Neural cell (in vitro differentiated cells): ENCODE results near the gene PCDHGA5. TPM values are rescaled to one million over a fixed set of nuclear protein-coding genes. Genes with fewer than 3 reads are reported as not detected.

ENCODE experiments used
- H2AFZ ChIP-seq: fragments of 200-600, 300-800 bp; sonication (generic), shearing (Covaris generic); 2 replicates; pipeline ENCODE4 v1.6.0; 2014; ENCODE audit warnings: low read depth, mild to moderate bottlenecking, antibody characterized with exemption, low read length, moderate library complexity
- H3F3A ChIP-seq: fragments of 200-600 bp; shearing (Covaris generic); 2 replicates; pipeline ENCODE4 v1.6.1; 2016; ENCODE audit warnings: mild to moderate bottlenecking, moderate library complexity, mixed read lengths, antibody characterized with exemption, low read length; ENCODE audit not compliant: insufficient read depth, poor library complexity, severe bottlenecking
- H3K27ac ChIP-seq: fragments of 200-600, 300-800 bp; sonication (generic), shearing (Covaris generic); 2 replicates; pipeline ENCODE4 v1.5.1; 2014; ENCODE audit warnings: mild to moderate bottlenecking, low read length, moderate library complexity
- H3K27me3 ChIP-seq: fragments of 300-800, 200-600 bp; sonication (generic), shearing (Covaris generic); 2 replicates; pipeline ENCODE4 v1.6.0; 2014; ENCODE audit warnings: mild to moderate bottlenecking, low read depth, low read length, moderate library complexity; ENCODE audit not compliant: insufficient read depth
- H3K36me3 ChIP-seq: fragments of 300-800, 200-600 bp; sonication (generic), shearing (Covaris generic); 2 replicates; pipeline ENCODE4 v1.5.1; 2014; ENCODE audit warnings: mild to moderate bottlenecking, antibody characterized with exemption, low read length, moderate library complexity; ENCODE audit not compliant: insufficient read depth
- H3K4me2 ChIP-seq: fragments of 300-800, 200-600 bp; sonication (generic), shearing (Covaris generic); 2 replicates; pipeline ENCODE4 v1.6.0; 2014; ENCODE audit warnings: mild to moderate bottlenecking, low read length
- H3K4me3 ChIP-seq: fragments of 300-800, 200-600 bp; sonication (generic), shearing (Covaris generic); 2 replicates; pipeline ENCODE4 v1.5.1; 2014; ENCODE audit warnings: mild to moderate bottlenecking, low read length, moderate library complexity
- H3K79me2 ChIP-seq: fragments of 200-600 bp; shearing (Covaris generic); replicated peaks from 2 replicates; pipeline ENCODE4 v1.6.0; 2014; ENCODE audit warnings: mild to moderate bottlenecking, low read length, moderate library complexity; ENCODE audit not compliant: insufficient read depth
- H3K9ac ChIP-seq: fragments of 300-800, 200-600 bp; sonication (generic), shearing (Covaris generic); 2 replicates; pipeline ENCODE4 v1.6.1; 2016; ENCODE audit warnings: mild to moderate bottlenecking, low read length, mixed read lengths
- H3K9me2 ChIP-seq: fragments of 200-600 bp; shearing (Covaris generic); 2 replicates; pipeline ENCODE4 v1.6.1; 2016; ENCODE audit warnings: mild to moderate bottlenecking, low read length, mixed read lengths; ENCODE audit not compliant: insufficient read depth
- H3K9me3 ChIP-seq: fragments of 200-600, 300-800 bp; sonication (generic), shearing (Covaris generic); 2 replicates; pipeline ENCODE4 v1.6.1; 2016; ENCODE audit warnings: mild to moderate bottlenecking, mixed run types, low read length, moderate library complexity, mixed read lengths
- H4K20me1 ChIP-seq: fragments of 200-600 bp; shearing (Covaris generic); 2 replicates; pipeline ENCODE4 v1.6.1; 2016; ENCODE audit warnings: mild to moderate bottlenecking, mixed run types; ENCODE audit not compliant: insufficient read depth
- EP300 ChIP-seq: fragments of 450-650 bp; conservative IDR thresholded peaks from 2 replicates; pipeline ENCODE4 v1.6.1; 2014; ENCODE audit warnings: antibody characterized with exemption, mild to moderate bottlenecking, moderate library complexity; ENCODE audit not compliant: poor library complexity, severe bottlenecking
- EZH2 ChIP-seq: fragments of 200-600, 300-800 bp; shearing (Covaris generic), sonication (generic); IDR thresholded peaks from 2 replicates; pipeline ENCODE4 v1.6.1; 2014; ENCODE audit warnings: antibody characterized with exemption, low read length, borderline replicate concordance, mild to moderate bottlenecking; ENCODE audit not compliant: insufficient read depth, poor library complexity, severe bottlenecking
- MXI1 ChIP-seq: fragments of 450-650 bp; conservative IDR thresholded peaks from 2 replicates; pipeline ENCODE4 v1.6.1; 2014; ENCODE audit warnings: antibody characterized with exemption, mild to moderate bottlenecking; ENCODE audit not compliant: poor library complexity, severe bottlenecking
- POLR2AphosphoS5 ChIP-seq: IDR thresholded peaks from 2 replicates; pipeline ENCODE4 v1.6.1; 2012
- RAD21 ChIP-seq: fragments of 450-650 bp; conservative IDR thresholded peaks from 2 replicates; pipeline ENCODE4 v1.6.1; 2014; ENCODE audit warnings: antibody characterized with exemption, mild to moderate bottlenecking, moderate library complexity
- SMC3 ChIP-seq: fragments of 450-650 bp; conservative IDR thresholded peaks from 2 replicates; pipeline ENCODE4 v1.6.1; 2014; ENCODE audit warnings: antibody characterized with exemption, mild to moderate bottlenecking, moderate library complexity; ENCODE audit not compliant: poor library complexity
- TAF1 ChIP-seq: IDR thresholded peaks from 2 replicates; pipeline ENCODE4 v1.6.1; 2012; ENCODE audit warnings: low read depth
- polyA plus RNA-seq: library from polyadenylated mRNA; depleted of rRNA; stranded (reverse); fragments of >200 nt; gene quantifications from 2 replicates; pipeline ENCODE4 v1.2.3, GENCODE V29; 2014
- TF ChIP-seq, protein P1 (sequence below): fragments of 450-650 bp; IDR thresholded peaks from 2 replicates; pipeline ENCODE4 v1.5.1; 2014; ENCODE audit warnings: antibody characterized with exemption, mild to moderate bottlenecking, moderate library complexity; ENCODE audit not compliant: poor library complexity, severe bottlenecking
- TF ChIP-seq, protein P2 (sequence below): IDR thresholded peaks from 2 replicates; pipeline ENCODE4 v1.6.1; 2012; ENCODE audit warnings: borderline replicate concordance

The PCDHGA5 gene
- polyA plus RNA-seq, 1 donor from 2014 or later: 0.25 TPM

DNA sequence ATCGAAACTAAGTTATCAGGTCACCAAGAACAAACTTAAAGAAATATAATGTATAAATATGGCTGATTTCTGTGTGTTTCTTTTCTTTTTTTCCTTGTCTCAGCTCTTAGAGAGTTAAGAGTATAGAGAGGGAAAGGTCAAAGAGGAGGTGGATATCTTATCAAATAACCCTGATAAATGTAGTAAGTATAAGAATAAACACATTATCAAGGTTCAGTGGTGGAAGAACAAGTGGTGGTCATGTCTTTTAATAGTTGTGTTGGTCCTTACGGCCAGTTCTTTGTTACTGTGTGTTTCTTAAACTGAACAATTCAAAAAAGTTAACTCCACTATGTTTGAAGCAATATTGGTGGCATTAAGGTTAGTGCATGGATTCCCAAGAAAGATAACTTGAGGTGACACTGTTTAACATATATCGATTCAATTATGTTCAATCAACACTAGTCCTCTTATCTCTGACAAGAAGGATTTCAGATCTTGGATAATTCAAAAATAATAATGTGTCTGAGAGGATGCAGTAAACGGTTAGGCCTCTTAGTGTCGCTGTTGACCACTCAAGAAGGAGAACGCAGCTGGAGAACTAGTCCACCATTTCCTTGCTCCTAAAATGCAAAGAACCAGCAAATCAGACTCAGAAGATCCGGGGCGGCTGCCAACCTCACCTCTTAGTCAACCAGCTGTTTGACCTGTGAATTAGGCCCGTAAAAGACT lies 20.6 kb upstream of the PCDHGA5 start, which contains the start of gene PCDHGA3:
PCDHGA3 (plus strand) TSS at position 588 of the 711 bp plus-strand sequence. CDS start 205 bp downstream, outside the sequence.
- Histone ChIP-seq H3K36me3 (no peaks in the 10 kb centered on the region), H3K4me2 (no peak within 1 kb of the TSS), H4K20me1 (no peaks in the 10 kb centered on the region), H2AFZ (no peak within 1 kb of the TSS), H3K9ac (no peak within 1 kb of the TSS), H3K27ac (no peak within 1 kb of the TSS), H3K79me2 (no peaks in the 10 kb centered on the region), H3K4me3 (no peak within 1 kb of the TSS), H3K9me2 (no peaks in the 10 kb centered on the region), H3F3A (no peaks in the 10 kb centered on the region), H3K27me3 (no peaks in the 10 kb centered on the region), H3K9me3 (peaks cover 10% of the 10 kb centered on the region)
- TF ChIP-seq MXI1: no peak
- TF ChIP-seq, protein P1, sequence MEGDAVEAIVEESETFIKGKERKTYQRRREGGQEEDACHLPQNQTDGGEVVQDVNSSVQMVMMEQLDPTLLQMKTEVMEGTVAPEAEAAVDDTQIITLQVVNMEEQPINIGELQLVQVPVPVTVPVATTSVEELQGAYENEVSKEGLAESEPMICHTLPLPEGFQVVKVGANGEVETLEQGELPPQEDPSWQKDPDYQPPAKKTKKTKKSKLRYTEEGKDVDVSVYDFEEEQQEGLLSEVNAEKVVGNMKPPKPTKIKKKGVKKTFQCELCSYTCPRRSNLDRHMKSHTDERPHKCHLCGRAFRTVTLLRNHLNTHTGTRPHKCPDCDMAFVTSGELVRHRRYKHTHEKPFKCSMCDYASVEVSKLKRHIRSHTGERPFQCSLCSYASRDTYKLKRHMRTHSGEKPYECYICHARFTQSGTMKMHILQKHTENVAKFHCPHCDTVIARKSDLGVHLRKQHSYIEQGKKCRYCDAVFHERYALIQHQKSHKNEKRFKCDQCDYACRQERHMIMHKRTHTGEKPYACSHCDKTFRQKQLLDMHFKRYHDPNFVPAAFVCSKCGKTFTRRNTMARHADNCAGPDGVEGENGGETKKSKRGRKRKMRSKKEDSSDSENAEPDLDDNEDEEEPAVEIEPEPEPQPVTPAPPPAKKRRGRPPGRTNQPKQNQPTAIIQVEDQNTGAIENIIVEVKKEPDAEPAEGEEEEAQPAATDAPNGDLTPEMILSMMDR: no peak
- no peak for TF ChIP-seq EZH2
- no peak for TF ChIP-seq POLR2AphosphoS5
- no peak for TF ChIP-seq EP300
- TF ChIP-seq TAF1: no peak
- TF ChIP-seq, protein P2, sequence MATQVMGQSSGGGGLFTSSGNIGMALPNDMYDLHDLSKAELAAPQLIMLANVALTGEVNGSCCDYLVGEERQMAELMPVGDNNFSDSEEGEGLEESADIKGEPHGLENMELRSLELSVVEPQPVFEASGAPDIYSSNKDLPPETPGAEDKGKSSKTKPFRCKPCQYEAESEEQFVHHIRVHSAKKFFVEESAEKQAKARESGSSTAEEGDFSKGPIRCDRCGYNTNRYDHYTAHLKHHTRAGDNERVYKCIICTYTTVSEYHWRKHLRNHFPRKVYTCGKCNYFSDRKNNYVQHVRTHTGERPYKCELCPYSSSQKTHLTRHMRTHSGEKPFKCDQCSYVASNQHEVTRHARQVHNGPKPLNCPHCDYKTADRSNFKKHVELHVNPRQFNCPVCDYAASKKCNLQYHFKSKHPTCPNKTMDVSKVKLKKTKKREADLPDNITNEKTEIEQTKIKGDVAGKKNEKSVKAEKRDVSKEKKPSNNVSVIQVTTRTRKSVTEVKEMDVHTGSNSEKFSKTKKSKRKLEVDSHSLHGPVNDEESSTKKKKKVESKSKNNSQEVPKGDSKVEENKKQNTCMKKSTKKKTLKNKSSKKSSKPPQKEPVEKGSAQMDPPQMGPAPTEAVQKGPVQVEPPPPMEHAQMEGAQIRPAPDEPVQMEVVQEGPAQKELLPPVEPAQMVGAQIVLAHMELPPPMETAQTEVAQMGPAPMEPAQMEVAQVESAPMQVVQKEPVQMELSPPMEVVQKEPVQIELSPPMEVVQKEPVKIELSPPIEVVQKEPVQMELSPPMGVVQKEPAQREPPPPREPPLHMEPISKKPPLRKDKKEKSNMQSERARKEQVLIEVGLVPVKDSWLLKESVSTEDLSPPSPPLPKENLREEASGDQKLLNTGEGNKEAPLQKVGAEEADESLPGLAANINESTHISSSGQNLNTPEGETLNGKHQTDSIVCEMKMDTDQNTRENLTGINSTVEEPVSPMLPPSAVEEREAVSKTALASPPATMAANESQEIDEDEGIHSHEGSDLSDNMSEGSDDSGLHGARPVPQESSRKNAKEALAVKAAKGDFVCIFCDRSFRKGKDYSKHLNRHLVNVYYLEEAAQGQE: no peak
- TF ChIP-seq SMC3: no peak
- no peak for TF ChIP-seq RAD21

DNA sequence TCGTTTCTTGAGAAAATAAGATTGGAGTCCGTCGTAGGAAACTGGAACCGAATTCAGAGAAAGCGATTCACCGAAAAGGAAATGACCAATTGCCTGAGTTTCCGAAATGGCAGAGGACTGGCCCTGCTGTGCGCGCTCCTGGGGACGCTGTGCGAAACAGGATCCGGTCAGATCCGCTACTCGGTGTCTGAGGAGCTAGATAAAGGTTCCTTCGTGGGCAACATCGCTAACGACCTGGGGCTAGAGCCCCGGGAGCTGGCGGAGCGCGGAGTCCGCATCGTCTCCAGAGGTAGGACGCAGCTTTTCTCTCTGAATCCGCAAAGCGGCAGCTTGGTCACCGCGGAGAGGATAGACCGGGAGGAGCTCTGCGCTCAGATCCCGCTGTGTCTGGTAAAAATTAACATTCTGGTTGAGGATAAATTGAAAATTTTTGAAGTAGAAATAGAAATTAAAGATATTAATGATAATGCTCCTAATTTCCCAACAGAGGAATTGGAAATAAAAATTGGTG lies 20.0 kb upstream of the PCDHGA5 start:
- H3K4me3 ChIP-seq: no peak overlapping the region
- no peaks in the 10 kb centered on the region for H3K36me3 ChIP-seq
- H3K27ac ChIP-seq: no peak overlapping the region
- H3K4me2 ChIP-seq: no peak overlapping the region
- no peaks in the 10 kb centered on the region for H4K20me1 ChIP-seq
- TF ChIP-seq MXI1 (no peak), SMC3 (no peak), RAD21 (no peak), EP300 (no peak), POLR2AphosphoS5 (no peak), EZH2 (no peak), TAF1 (no peak)
- TF ChIP-seq, protein P2: no peak
- TF ChIP-seq, protein P1: no peak
- no peak overlapping the region for H3K9ac ChIP-seq
- peaks cover 10% of the 10 kb centered on the region for H3K9me3 ChIP-seq
- no peaks in the 10 kb centered on the region for H3K9me2 ChIP-seq
- H3K27me3 ChIP-seq: no peaks in the 10 kb centered on the region
- H2AFZ ChIP-seq: no peak overlapping the region
- H3F3A ChIP-seq: no peaks in the 10 kb centered on the region
- no peaks in the 10 kb centered on the region for H3K79me2 ChIP-seq
